Stimulated activated CD4-positive, alpha-beta T cell treated with anti-CD3 and anti-CD28 coated beads, Interleukin-4, amount 100 ng/mL, for 24 hours (primary cell): ENCODE data around the gene ZBTB40.

ENCODE experiments used
- DNase-seq: peaks from one replicate; pipeline ENCODE4 v3.0.0-alpha.2; 2020

ZBTB40 gene

DNA sequence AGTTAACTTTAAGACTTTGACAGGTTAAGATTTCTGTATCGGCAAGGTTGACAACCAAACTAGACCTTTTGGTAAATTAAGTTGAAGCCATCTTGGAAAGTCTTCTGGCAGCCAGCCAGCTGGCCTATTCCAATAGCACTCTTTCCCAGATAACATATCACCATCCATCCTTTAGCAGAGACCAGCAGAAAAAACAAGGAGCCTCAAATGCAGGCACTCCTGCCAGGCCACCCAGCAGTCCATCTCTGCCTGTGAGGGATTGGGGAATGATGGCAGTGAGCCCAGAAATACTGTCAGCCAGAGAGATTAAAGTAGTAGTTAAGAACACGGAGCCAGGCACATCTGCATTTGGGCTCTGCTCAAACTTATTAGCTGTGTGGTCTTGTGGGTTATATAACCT is 19.4 kb downstream of the ZBTB40 start:
- DNase-seq: no peak

- no peak for DNase-seq
Measured at GRCh38 chr1:22471610-22472009, 20.0 kb downstream of the ZBTB40 start.

DNA sequence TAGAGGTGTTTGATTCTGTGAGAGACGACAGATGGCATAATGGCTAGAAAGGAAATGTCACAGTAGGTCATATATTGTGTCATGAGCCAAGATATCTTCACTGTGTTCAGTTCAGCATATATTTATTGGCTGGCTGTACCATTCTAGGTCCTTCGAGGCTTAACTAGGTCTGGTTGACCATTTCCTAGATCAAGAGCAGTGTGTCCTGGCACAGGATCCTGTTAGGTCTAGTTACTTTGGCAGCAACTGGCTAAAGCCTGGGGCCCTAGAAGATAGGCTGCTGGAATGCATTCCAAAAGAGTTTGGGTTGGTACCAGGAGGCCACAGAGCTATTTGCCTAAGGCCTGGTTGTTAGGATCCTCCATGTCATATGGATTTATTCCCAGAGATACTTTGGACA is 20.9 kb downstream of the ZBTB40 start:
- no peak for DNase-seq

DNA sequence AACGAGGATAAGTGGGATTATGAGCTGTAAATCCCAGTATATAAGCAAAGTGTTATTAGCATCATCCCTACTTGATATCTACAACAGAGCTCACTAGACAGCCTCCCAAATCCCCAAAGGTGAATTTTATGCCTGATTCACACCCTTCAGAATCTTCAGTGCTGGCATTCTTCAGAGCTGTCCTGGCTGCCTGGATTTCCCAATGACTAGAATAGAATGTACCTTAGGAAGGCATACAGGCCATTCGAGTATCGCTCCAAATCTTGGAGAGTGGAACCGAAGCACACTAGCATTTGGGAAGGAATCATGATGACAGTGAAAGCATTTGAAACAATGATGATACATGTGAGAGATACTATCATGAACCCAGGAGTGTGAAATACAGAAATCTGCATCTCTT is 22.3 kb downstream of the ZBTB40 start:
- no peak for DNase-seq

- no peak for DNase-seq
Measured at GRCh38 chr1:22476566-22476965, 24.9 kb downstream of the ZBTB40 start.

- DNase-seq: no peak
Measured at GRCh38 chr1:22483121-22483520, 31.5 kb downstream of the ZBTB40 start.

- no peak for DNase-seq
Measured at GRCh38 chr1:22484706-22485345, 33.2 kb downstream of the ZBTB40 start.

DNA sequence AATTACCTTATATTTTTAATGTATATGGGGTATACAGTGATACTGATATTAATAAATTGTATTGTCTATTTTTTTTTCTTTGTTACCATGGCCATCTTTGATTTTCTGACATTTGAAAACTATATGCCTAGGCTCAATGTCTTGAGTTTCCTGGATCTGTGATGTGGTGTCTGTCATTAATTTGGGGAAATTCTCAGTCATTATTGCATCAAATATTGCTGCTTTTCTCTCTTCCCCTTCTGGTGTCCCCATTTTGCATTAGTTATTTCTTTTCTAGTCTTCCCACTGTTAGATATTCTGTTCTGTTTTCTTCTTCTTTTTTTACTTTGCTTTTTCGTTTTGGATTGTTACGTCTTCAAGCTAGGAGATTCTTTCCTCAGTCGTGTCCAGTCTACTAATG is 33.8 kb downstream of the ZBTB40 start:
- no peak for DNase-seq

GRCh38 chr1:22487781-22488180 is 36.1 kb downstream of the ZBTB40 start:
- no peak for DNase-seq

- no peak for DNase-seq
Measured at GRCh38 chr1:22488319-22488718, 36.7 kb downstream of the ZBTB40 start.

- DNase-seq: no peak
Measured at GRCh38 chr1:22489278-22489677, 37.6 kb downstream of the ZBTB40 start.

GRCh38 chr1:22489823-22490222 is 38.2 kb downstream of the ZBTB40 start:
- DNase-seq: no peak

GRCh38 chr1:22490309-22490708 is 38.7 kb downstream of the ZBTB40 start:
- DNase-seq: no peak

DNA sequence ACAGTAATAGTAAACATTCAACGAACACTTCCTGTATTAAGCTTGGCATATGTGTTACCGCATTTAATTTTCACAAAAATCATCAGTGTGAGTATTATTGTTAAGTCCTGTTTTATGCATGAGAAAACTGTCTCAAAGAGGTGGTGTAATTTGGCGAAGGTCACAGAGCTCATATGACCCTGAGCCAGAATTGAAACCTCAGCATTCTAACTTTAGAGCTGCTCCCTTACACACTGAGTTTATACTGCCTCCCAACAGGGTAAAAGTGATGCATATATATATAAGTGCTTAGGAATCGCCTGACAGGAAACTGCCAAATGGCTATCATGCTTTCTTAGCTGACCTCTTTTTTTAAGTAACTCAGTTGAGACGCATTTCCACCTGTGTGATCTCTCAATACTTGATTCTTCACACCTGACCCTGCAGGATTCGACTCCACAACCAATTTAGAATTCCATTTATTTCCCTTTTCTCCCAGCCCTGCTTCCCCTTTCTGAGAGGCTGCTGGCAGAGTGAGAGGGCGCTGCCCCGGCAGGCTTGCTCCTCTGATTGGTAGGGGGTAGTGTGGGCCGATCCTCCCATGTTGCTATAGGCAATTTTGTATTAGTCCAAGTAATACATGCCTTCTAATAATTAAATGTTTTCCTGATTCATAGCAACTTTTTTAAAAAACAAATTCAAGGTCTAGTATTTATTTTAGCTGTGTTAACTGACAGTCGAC is 40.5 kb downstream of the ZBTB40 start:
- DNase-seq: no peak

DNA sequence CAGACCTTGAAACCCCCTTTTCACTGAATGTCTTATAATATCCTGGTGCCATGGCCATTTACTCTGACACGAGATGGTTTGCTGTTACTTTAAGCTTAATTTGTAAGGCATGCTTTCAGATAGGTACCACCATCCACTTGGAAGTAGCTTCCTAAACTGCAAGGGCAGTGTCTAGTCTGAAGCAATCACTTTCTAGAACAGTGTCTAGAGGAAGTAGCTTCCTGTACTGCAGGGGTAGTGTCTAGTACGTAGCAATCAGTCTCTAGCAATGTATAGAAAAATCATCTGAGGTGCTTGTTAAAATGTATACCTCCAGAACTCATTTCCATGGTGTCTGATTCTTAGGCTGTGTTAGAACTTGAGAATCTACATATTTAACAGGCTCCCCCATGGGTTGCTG is 42.5 kb downstream of the ZBTB40 start:
- DNase-seq: no peak

- no peak for DNase-seq
Measured at GRCh38 chr1:22494943-22495579, 43.4 kb downstream of the ZBTB40 start.

- DNase-seq: no peak
Measured at GRCh38 chr1:22496536-22497160, 45.0 kb downstream of the ZBTB40 start.

- DNase-seq: no peak
Measured at GRCh38 chr1:22498463-22498862, 46.8 kb downstream of the ZBTB40 start.

- no peak for DNase-seq
Measured at GRCh38 chr1:22500058-22500457, 48.4 kb downstream of the ZBTB40 start.

- DNase-seq: no peak
Measured at GRCh38 chr1:22500471-22500870, 48.8 kb downstream of the ZBTB40 start.

DNA sequence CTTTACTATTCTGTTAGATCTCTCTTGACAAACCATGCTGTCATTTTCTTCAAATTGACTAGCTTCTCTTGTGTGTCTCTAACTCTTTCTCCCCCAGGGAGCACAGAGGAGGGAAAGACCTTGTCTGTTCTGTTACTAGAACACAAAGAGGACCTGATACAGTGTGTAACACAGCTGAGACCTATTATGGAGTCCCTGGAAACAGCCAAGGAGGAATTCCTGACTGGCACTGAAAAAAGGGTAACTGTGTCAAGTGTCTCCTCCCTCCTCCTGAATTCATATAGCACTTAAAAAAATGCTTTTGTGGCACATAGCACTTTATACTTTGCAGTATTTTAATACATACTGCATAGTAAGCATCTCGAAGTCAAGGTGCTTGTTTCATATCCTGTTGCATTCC is 50.6 kb downstream of the ZBTB40 start:
- no peak for DNase-seq

GRCh38 chr1:22503721-22504410 is 52.2 kb downstream of the ZBTB40 start:
- no peak for DNase-seq

- DNase-seq: no peak
Measured at GRCh38 chr1:22506130-22506692, 54.6 kb downstream of the ZBTB40 start.
